GM20431 (cell line): ENCODE measurements around the gene PLEKHG4.

Source experiments
- in situ Hi-C: fragments of 300-500 bp; cut with MseI, MboI; formaldehyde crosslinking; loops from one replicate; pipeline ENCODE4 v1.15.0; 2020; ENCODE audit warnings: low sequenced_read_pairs; ENCODE audit not compliant: unreplicated experiment

The PLEKHG4 gene

DNA sequence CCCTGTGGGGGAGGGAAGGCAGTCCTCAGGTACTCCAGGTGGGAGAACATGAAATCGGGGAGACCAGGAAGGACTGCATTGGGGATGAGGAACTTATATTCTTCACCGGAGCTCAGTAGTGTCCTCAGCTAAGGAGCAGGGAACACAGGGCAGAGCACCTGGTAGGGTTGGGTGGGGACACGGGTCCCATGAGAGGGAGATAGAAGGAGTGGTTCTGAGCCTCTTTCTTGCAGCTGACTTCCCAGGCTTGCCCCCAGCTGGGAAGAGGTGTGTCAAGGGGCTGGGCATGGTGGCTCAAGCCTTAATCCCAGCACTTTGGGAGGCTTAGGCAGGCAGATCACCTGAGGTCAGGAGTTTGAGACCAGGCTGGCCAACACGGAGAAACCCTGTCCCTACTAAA, 34.1 kb upstream of the PLEKHG4 start:
- in situ Hi-C loops, result no loop called here

- in situ Hi-C loops, result no loop called here
Measured at GRCh38 chr16:67245674-67246080, 33.7 kb upstream of the PLEKHG4 start.

DNA sequence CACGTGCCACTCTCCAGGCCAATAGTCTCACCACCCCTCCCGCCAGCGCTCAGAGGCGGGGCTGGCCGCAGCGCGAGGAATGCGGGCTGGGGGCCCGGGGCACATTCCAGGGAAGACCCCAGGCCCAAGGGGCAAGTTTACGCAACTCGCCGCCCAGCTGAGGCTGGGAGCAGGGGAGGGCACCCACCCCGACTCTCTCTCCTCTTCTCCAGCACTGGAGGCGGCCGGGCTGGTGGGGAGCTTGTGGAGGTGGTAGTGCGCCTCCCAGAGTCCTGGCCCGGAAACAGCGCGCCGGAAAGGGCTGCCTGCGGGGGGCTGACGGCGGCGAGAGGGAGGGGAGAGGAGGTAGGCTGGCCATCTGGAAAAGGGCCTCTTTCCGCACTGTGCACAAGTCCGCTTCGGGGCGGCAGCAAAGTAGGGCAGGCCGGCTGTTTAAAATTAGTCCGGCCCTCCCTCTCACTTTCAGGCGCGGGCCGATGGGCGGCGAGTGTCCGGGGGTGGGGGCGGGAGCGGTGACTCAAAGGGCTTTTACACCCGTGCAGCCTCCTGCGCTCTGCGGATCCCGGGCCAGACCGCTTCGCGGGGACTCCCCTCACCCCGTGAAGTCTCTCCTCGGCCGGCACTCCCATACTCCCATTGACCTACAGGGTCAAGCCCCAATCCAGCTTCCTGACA, 33.1 kb upstream of the PLEKHG4 start:
- in situ Hi-C loops, result no loop called here

DNA sequence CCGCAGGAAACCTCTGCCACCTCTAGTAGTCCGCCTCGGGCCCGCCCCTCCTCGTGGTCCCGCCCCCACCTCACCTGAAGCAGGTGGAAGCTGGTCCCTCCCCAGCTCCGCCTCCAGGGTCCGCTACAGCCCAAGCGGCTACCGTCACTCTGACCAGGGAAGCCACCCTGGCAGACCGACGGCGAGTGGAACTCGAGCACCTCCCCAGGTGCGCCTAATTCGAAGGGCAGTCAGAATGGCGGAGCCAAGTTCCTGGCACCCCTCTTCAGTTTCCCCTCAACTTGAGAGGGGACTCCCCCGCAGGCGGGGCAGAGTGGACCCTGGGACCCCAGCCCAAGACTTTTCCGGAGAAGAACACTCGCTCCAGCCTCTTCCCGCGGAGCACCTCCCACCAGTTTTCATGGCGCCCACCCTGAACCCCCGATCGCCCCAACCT, 32.6 kb upstream of the PLEKHG4 start:
- in situ Hi-C loops, result no loop called here

DNA sequence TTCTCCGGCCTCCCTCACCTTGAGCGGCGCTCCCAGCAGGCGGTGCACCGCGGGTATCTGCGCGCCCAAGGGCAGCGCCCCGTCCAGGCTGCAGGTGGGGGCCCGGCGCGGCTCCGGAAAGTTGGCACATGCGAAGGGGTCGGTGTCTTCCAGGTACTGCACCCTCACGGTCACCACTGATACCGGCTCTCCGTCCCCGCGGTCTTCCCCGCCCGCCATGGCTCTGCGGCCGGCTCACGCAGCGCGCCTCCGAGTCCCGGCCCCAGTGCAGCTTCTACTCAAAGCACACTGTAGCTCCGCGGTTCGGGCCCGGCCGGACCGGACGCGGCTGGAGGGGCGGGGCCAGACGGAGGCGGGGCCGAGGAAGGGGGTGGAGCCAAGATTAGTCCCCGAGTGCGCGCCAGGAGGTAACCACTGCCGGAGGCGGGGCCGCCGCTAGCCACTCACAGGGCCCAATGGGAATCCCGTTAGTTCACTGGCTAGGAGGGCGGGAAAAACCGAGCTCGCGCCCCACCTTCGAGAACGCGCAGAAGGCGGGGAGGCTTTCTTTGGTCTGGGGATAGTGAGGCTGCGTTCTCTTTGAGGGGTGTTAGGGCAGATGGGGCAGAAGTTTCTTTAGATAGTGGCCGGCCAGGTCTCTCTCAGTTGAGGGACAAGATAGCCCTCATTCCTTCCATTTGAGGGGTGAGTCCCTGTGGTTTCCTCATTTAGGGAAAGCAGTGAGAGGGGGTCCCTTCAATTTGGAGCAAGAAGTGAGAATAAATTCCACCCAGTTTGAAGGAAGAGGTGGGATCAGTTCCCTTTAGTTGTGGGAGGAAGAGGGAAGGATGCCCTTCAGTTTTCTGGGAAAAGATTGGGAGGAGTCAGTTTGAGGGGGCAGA, 31.9 kb upstream of the PLEKHG4 start, which contains the start of gene FHOD1:
FHOD1 (minus strand) TSS at position 290 of the 881 bp plus-strand sequence; CDS start at position 219, 71 bp downstream.
- in situ Hi-C loops, result no loop called here

- in situ Hi-C loops, result no loop called here
Measured at GRCh38 chr16:67248073-67248400, 31.3 kb upstream of the PLEKHG4 start.

GRCh38 chr16:67248401-67249177, 30.7 kb upstream of the PLEKHG4 start, which contains the start of gene SLC9A5:
Gene SLC9A5 (plus strand): TSS chr16:67248979. CDS start chr16:67249015, 36 bp downstream.
- in situ Hi-C loops, result no loop called here

DNA sequence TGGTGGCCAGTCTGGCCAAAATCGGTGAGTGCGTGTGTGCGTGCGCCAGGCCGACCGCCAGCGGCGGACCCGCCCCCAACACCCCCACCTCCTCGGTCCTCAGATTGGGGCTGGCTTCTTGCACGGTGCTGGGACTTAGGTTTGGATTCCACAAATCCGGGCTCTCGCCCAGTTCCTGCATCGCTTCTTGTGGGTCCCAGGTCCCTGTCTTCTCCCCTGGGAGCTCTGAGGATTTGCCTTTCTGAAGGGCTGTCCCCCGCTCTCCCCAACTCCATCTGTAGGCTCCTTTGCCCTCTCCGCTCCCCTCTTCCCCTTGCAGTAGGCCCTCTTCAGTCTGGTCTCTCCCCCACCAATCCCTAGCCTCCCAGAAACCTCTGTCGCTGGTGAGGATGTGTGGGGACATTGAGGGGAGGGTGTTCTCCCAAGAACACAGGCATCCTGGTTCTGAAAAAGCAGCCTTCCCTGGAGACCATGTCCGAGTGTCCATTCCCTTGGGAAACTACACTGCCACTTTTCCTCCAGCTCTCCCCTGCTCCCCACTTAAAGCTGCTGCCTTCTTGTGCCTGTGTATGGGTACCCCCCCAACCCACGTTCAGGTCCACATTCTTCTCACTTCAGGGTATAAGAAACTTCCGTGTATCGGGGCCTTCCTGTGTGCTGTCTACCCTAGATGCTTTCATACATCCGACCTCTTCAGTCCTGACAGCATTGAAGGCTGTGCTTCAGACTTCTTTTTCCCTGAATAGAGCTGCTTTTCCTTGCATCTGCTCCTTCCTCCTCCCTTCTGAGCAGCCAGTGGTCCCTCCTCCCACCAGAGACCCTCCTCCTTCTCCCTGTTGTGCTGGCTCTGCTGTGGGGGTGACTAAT, 29.9 kb upstream of the PLEKHG4 start:
- in situ Hi-C loops, result no loop called here

DNA sequence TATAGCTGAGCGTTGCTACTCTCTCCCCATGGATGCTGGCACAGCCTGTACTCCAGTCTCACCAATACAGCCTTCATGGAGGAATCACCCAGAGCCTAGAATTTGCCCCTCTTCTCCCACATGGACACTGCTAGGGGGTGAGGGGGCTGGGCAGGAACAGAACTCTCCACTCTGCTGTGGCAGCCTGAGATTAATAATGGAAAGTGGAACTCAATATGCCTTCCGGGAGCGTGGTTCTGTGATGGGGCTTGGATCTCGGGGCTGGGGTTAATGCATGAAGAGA, 29.3 kb upstream of the PLEKHG4 start:
- in situ Hi-C loops, result no loop called here

DNA sequence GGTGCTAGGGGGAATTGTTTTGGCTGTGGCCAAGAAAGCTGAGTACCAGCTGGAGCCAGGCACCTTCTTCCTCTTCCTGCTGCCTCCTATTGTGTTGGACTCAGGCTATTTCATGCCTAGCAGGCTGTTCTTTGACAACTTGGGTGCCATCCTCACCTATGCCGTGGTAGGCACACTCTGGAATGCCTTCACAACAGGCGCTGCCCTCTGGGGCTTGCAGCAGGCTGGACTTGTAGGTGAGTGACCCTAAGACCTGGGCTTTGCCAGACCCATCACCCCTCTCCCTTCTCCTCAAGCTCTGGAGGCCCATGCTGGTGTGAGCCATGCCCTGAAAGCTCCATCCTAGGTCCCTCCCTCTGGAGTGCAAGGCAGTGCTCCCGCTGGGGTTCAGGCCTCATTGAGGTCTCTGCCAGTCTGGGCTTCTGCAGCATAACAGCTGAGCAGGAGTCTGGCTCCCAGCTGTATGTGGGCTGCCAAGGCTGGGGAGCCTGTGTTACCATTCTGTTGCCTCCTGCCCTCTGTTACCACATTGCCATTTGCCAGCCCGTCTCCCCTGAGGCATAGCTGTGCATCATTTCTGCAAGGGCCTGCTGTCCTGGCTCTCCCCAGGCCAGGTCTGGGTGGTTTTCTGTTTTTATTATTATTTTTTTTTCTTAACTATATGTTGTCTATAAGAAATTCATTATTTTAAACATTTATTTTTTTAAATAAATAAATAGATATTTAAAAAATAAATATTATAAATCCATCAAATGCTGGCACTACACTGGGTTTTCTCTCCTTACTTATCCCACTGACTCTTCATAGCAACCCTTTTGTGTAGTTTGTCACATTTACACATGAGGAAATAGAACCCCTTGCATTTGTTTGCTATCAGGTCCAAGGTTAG, 26.5 kb upstream of the PLEKHG4 start:
- in situ Hi-C loops, result no loop called here

DNA sequence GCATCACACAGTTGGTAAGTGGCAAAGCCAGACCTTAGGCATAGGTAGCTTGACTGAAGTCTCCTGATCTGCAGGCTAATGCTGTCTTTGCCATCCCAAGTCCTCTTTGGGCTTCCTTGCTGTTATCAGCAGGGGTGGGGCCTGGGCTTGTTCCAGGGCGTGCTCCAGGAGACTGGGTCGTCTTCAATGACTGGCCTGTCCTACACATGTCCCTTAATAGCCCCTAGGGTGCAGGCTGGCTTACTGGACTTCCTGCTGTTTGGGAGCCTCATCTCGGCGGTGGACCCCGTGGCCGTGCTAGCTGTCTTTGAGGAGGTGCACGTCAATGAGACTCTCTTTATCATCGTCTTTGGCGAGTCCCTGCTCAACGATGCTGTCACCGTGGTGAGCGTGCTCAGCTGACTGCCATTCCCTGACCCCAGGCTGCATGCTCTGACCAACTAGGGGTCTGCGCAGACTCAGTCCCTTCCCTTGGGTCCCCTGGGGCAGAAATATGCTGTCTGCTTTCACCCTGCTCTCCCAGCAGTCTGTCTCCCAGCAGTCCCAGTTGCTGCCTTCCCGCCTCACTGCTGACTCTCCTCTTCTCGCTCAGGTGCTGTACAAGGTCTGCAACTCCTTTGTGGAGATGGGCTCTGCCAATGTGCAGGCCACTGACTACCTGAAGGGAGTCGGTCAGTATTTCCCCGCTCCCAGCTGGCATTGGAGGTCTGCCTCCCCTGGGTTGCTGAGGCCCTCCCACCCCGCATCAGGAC, 24.4 kb upstream of the PLEKHG4 start:
- in situ Hi-C loops, result no loop called here

DNA sequence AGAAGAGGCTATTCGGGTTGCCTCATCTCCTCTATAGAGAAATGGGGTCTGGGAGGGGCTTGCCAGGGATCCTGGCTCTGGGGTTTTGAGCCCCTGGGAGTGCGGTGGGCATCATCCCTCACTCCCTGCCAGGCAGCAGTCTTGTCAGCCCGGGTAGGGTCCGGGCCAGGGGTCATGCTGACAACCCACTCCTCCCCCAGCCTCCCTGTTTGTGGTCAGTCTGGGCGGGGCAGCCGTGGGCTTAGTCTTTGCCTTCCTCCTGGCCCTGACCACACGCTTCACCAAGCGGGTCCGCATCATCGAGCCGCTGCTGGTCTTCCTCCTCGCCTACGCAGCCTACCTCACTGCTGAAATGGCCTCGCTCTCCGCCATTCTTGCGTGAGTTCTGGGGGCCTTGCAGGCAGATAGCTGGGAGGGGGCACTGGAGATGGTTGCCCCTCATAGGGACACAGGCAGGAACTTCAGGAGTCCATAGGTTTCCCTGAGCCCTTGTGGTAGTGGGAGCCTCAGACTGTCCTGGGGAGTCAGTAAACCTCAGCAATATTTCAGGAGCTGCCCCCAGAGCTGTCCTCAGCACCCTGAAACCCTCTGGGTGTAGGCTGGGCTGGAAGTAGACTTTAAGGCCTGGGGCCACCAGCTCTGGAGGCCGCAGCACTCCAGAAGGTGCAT, 23.6 kb upstream of the PLEKHG4 start:
- in situ Hi-C loops, result no loop called here

GRCh38 chr16:67256701-67257230, 22.6 kb upstream of the PLEKHG4 start:
- in situ Hi-C loops, result no loop called here

DNA sequence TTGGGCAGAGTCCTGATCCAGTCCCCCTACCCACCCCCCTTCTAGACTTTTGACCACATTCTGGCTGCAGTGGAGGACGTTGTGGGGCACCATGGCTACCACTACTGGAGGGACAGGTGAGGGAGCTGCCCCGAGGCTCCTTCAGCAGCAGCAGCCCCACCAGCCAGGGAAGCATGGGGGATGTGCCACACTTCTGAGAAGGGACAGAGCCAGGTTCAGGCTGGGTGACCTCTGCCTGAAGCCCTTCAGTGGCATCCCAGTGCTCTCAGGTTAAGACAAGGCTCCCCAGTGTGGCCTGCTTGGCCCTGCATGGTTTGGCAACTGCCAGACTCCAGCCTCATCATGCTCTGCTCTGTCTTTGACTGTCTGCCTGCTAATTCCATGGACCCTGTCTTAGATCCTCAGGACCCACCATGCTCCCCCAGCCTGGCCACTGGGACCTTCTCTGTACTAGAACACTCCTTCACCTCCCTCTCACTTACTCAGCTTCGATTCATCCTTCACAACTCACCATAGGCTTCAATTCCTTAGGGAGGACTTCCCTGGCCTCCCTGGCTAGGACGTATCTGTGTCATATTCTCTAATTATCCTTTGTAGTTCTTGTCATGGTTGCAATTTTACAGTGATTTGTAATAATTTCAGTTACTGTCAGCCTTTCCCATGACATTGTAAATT, 21.7 kb upstream of the PLEKHG4 start:
- in situ Hi-C loops, result no loop called here

DNA sequence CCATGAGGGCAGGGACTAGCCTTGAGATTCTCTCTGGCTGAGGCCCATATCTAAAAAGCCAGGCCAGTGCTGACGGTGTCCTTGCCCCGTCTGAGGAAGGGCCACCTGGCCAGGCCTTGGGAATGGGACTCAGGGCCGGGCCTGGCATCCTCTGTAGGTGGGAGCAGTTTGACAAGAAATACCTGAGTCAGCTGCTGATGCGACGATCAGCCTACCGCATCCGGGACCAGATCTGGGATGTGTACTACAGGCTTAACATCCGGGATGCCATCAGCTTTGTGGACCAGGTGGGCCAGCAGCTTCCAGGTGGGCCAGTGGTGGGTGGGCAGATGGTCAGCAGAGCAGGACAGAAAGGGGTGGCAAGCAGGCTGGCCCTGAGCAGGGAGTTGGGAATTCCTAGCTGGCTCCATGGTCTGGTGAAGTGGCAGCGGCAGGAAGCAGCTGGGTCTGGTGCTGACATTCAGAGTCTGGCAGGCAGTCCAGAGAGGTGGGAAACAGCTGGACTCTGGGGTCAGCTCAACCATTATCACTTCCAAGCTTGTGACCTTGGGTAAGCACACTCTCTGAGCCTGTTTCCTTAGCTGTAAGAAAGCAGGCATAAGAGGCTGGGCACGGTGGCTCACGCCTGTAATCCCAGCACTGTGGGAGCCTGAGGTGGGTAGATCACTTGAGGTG, 21.0 kb upstream of the PLEKHG4 start:
- in situ Hi-C loops, result no loop called here

DNA sequence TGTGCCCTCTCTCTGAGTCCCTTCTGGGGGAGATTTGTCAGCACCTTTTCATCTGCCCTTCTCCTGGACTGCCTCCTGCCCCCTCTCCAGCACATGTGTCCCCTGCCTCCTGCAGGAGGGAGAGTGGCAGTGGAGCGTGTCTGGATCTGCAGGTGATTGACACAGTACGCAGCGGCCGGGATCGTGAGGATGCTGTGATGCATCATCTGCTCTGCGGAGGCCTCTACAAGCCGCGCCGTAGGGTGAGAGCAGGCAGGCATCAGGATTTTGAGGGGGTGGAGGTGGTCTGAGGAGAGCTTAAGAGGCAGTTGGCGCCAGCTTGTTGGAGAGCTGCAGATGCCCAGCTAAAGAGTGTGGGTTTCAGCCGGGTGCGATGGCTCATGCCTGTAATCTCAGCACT, 19.6 kb upstream of the PLEKHG4 start:
- in situ Hi-C loops, result no loop called here
